Activated CD4-positive, alpha-beta T cell treated with anti-CD3 and anti-CD28 coated beads, Interleukin-2, amount 50 U/mL, for 1 hour (primary cell): ENCODE data around the gene AP1S1.
A peak's percentile ranks its signal among the peaks of the same experiment; 100 is the strongest.
"Not testable (repeated sequence)": the region's sequence is repeated elsewhere in the genome, so short reads cannot be mapped to it uniquely, and the experiment has no call there.

Source experiments
- DNase-seq: peaks from one replicate; pipeline ENCODE4 v3.0.0-alpha.2; 2020

AP1S1 gene

GRCh38 chr7:101171442-101171837 is 17.2 kb downstream of the AP1S1 start:
- DNase-seq: no peak

- no peak for DNase-seq
Measured at GRCh38 chr7:101172005-101172853, 18.0 kb downstream of the AP1S1 start.

- no peak for DNase-seq
Measured at GRCh38 chr7:101172854-101173751, 18.8 kb downstream of the AP1S1 start.

GRCh38 chr7:101173752-101174244 is 19.5 kb downstream of the AP1S1 start:
- DNase-seq: peak; percentile 54

GRCh38 chr7:101174322-101174854 is 20.1 kb downstream of the AP1S1 start:
- DNase-seq: no peak

GRCh38 chr7:101175664-101176063 is 21.4 kb downstream of the AP1S1 start:
- no peak for DNase-seq

- no peak for DNase-seq
Measured at GRCh38 chr7:101177644-101178043, 23.4 kb downstream of the AP1S1 start.

- no peak for DNase-seq
Measured at GRCh38 chr7:101179117-101179516, 24.8 kb downstream of the AP1S1 start.

- DNase-seq: no peak
Measured at GRCh38 chr7:101179713-101180112, 25.4 kb downstream of the AP1S1 start.

- DNase-seq: no peak
Measured at GRCh38 chr7:101180130-101180755, 26.0 kb downstream of the AP1S1 start, which contains the start of gene NAT16. TSS of gene NAT16 (minus strand) at chr7:101180293. CDS start at chr7:101174807, 5,486 bp downstream.

- no peak for DNase-seq
Measured at GRCh38 chr7:101185258-101185839, 31.1 kb downstream of the AP1S1 start.

GRCh38 chr7:101186194-101186593 is 31.9 kb downstream of the AP1S1 start:
- no peak for DNase-seq

GRCh38 chr7:101186844-101187428 is 32.7 kb downstream of the AP1S1 start:
- no peak for DNase-seq

- DNase-seq: no peak
Measured at GRCh38 chr7:101189109-101189508, 34.8 kb downstream of the AP1S1 start.

GRCh38 chr7:101195884-101196283 is 41.6 kb downstream of the AP1S1 start:
- DNase-seq: no peak

GRCh38 chr7:101197991-101198390 is 43.7 kb downstream of the AP1S1 start:
- no peak for DNase-seq

GRCh38 chr7:101198476-101198875 is 44.2 kb downstream of the AP1S1 start:
- DNase-seq: no peak

GRCh38 chr7:101199522-101199921 is 45.2 kb downstream of the AP1S1 start:
- DNase-seq: not testable (repeated sequence)

- no peak for DNase-seq
Measured at GRCh38 chr7:101200504-101200861, 46.2 kb downstream of the AP1S1 start.

GRCh38 chr7:101200862-101201599 is 46.8 kb downstream of the AP1S1 start, which contains the start of gene MOGAT3:
TSS of gene MOGAT3 (minus strand) at chr7:101201036. CDS start at chr7:101200854, 182 bp downstream.
- no peak for DNase-seq
